Fibroblast of skin of right quadriceps (primary cell): ENCODE results near the gene SLIT1.
"Not testable (repeated sequence)": the region's sequence is repeated elsewhere in the genome, so short reads cannot be mapped to it uniquely, and the experiment has no call there.

Source experiments
- DNase-seq: peaks from one replicate; pipeline ENCODE4 v3.0.0-alpha.2; 2013

SLIT1 gene

DNA sequence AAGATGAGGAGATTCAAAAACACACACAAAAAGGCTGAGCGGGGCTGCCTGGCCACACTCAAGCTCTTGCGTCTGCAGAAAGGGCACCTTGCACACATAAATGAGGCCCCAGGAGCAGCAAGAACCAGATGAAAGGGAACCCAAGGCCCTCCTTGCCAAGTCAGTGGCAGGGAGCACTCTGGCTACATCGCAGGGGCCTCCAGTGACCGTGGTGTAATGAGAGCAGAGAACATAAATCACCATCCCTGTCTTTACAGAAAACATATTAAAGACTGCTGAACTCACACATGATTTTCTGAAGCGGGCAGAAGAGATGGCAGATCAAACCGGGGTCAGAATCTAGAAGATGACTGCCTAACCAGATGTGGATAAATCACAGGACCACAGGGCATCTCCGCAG, 80.5 kb downstream of the SLIT1 start:
- no peak for DNase-seq

- DNase-seq = no peak
These were observed 82.3 kb downstream of the SLIT1 start for GRCh38 chr10:97103316-97104080.

GRCh38 chr10:97102441-97102840, 83.3 kb downstream of the SLIT1 start:
- no peak for DNase-seq

- DNase-seq = no peak
These were observed 84.4 kb downstream of the SLIT1 start for GRCh38 chr10:97101166-97101940.

DNA sequence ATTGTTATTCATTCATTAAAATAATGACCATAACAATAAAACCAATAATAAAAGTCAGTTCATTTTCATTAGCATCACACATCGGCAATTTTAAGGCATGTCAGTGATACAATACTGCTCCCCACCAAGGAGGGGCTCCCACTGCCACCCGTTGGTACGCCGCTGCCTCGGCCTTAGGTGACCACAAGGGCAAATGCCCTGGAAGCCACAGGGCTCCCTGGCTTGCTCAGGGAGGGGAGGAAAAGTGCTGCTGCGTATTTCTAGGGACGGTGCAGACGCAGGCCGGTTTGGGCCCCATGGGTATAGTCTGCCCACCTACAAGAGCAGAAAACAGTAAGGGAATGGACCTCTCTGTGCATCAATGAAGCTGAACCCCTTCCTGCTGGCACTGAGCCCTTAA, 85.1 kb downstream of the SLIT1 start:
- no peak for DNase-seq

DNA sequence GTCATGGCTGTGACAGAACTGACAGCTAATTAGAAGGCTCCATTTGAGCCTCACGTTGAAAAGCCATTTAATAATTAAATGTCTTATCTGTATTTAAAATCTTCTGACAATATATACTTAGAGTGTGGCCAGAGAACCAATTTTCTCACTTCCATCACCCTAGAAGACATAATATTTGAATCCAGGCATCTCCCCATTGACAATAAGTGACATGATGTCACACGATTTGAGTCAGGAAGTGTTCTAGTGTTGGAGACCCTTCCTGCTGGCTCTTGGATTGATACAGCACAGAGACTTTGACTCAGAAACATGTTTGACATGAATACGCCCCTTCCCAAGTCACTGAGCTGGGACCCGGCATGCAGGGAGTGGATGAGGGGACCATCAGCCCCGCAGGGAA, 85.9 kb downstream of the SLIT1 start:
- no peak for DNase-seq

DNA sequence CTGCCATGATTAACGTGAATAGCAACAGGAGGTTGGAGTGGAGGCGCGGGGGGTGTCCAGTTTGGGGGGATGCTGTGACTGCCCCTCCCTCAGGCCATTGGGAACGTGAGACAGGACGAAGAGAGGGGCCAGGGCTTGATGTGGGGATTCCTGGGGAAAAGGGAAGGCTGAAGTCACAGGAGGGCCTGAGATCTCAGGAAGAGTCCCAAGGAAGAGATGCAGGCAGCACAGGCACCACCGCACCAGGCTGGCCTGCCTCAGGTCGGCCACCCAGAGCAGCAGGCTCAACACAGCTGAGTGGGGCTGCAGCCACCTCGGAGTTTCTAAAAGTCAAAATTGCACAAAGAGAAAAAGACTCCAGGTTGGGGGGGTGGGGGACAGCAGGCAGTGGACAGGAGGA, 86.7 kb downstream of the SLIT1 start:
- DNase-seq = no peak

- DNase-seq = no peak
These were observed 88.7 kb downstream of the SLIT1 start for GRCh38 chr10:97097084-97097433.

DNA sequence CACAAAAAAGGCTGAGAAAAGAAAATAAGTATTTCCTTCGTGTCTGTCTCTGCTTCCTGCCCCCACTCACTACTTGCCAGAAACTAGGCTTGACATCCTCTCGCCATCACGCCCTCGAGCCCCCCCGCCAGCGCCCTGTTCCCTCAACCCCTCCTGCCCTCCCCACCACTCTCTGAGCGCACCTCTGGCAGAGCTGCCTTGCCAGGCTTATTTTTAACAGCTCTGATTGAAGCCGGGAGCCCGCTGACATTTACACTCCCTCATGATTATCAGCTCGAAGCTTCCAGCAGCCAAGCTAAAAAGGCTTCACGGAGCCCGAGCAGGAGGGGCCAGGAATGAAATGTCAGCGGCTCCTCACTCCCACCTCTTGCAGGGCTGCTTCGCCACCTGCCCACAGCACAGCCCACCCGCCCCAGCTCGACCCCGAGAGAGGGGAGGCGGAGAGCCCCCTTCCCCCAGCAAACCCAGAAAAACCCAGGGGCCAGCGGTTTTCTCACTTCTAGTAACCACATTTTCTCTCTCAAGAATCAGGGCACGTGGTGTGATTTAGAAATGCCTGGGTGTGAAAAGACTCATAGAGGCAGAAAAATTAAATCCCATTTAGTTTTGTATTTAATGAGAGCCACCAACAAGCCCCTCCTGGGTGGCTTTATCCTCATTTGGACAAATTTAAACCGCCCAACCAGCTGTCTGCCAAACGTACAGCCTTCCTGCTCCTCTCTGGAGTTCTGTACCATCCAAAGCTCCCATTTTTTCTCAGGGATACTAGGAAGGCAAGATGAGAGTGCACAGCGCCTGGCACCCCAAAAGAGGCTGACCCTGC, 89.3 kb downstream of the SLIT1 start:
- DNase-seq = no peak

DNA sequence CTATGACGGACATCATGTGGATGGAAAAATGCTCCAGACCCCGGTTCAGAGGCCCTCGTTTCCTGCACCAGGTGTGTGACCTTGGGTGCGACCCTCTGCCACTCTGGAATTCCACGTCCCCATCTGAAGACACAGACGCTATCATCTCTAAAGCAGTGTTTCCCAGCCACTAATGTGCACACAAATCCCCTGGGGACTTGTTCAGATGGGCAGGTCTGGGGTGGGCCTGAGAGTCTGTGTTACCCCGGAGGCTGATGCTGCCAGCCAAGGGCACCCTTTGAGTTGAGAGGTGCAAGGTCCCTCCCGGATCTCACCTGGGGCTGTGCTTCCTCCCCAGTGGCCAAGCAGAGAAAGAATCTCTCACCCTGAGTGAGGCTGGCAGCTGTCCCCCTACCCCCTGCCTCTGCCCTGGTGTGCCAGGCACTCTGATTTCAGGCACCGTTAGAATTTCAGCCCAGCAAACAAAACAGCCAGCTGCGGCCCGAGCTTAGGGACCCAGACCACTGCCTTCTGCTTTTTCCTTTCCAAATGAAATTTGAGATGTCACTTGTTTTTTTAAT, 90.0 kb downstream of the SLIT1 start:
- DNase-seq = no peak

- no peak for DNase-seq
These were observed 95.1 kb downstream of the SLIT1 start for GRCh38 chr10:97090644-97091043.

GRCh38 chr10:97090035-97090434, 95.7 kb downstream of the SLIT1 start:
- DNase-seq = no peak

- DNase-seq = no peak
These were observed 96.4 kb downstream of the SLIT1 start for GRCh38 chr10:97089209-97089870.

DNA sequence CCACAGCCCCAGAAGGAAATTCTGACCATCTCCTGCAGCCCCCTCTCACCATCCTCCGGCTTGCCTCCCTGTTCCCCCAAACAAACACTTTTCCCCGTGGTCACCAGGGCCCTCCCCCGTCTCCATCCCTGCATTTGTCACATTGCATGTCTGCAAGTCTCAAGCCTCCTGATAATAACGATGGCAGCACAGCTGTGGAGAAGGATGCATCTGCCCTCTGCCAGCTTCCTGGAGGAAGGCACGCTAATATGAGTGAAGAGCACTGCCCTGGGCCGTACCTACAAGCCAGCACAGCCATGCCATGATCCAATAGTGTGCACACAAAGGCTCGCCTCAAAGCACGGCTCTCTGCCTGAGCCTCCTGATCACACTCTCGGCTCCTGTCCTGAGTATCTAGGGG, 98.5 kb downstream of the SLIT1 start:
- DNase-seq = no peak

DNA sequence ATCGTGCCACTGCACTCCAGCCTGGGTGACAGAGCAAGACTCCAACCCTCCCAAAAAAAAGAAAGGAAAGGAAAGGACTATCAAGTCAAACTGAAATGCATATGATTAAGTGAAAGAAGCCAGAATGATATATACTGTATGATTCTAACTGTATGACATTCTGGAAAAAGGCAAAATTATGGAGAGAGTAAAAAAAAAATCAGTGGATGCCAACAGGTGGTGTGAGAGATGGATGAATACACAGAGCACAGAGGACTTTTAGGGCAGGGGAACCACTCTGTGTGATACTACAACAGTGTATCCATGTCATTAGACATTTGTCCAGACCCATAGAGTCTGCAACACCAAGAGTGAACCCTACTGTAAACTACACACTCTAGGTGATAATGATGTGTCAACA, 99.2 kb downstream of the SLIT1 start:
- DNase-seq = no peak

DNA sequence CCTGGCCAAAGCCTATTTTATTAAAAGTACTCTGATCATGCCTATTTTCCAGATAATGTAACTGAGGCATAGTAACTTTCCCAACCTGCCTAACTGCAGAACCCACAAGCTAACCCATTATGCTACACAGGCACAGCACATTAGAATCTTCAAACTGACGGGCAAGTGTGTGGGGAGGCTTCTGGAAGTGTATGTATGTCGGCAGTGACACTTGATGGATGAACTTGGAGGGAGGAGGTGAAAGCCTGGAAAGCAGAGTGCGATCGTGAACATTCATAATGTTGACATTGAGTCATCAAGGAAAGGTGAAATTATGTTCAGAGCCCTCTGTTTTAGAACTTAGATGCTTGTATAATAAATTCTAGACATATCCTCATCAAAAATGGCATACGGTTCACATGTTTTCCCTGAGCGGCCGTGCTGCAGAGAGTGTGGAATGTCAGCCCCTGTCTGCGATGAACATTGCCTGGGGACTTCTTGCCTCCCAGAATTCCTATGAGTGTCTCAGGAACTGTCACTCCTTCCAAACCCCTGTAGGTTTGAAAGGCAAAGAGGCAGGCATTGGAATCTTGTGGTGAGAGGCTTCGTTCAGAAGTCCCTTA, 102.4 kb downstream of the SLIT1 start:
- DNase-seq = no peak

DNA sequence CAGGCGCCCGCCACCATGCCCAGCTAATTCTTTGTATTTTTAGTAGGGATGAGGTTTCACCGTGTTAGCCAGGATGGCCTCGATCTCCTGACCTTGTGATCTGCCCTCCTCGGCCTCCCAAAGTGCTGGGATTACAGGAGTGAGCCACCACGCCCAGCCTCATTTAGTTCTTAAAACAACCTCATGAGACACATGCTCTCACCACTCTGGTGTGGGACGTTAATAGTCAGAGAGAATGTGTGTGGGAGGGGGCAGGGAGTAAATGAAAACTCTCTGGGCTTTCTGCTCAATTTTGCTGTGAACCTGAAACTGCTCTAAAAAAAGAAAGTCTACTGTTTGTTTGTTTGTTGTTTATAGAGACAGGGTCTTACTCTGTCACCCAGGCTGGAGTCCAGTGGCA, 103.2 kb downstream of the SLIT1 start:
- DNase-seq = not testable (repeated sequence)

- DNase-seq = peak; percentile 43
These were observed 104.0 kb downstream of the SLIT1 start for GRCh38 chr10:97081621-97082235.

DNA sequence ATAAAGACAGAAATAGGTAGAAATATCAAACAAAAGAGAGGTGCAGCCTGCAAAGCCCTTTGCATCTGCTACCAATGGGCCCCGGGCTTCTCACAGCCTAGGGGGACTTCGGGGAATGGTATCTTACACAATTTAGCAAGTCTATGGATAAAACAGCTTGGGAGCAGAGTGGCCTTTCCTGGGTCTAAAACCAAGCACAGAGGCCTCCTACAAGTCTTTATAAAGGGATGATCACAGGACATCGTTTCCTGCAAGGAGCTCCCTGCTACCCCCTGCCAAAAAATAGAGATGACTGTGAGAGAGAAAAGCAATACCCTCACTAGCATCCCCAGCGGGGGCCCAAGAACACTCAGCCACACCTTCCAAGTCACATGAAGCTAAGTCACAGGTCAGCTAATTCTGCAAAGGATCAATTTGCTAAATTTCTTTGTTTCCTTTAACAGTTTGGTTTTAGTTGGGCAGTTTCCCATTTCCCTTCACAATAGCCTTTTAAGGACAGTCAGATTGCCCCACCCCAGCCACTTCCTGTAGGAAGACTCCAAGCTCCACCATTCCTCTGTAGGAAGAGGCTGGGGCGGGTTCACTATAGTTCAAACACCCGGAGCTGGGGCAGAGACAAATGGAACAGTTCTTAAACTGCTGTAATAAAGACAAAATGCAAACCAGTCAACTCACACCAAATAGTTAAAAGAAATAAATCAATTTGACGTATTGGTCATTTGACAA, 105.5 kb downstream of the SLIT1 start:
- DNase-seq = no peak

GRCh38 chr10:97079448-97079847, 106.3 kb downstream of the SLIT1 start:
- no peak for DNase-seq

DNA sequence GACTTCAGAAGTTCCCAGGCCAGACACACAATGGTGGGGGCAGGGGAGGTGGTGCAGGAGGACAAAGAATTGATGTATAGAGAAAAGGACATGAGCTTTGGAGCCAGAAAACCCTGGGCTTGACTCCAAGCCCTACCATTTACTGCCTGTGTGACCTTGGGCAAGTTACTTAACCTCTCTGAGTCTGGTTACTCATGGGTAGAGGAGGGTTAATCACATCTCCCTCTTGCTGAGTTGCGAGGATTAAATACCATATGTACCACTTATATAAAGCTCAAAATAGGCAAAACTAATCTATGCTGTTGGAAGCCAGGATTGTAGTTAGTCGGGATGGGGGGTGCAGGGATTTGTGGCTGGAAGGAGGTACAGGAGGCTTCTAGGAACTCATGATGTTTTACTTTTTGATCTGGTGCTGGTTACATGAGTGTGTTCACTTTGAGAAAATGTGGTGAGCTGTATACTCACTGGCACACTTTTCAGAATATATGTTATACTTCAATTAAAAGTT, 106.8 kb downstream of the SLIT1 start:
- no peak for DNase-seq
